ENCODE measurements around the gene ACTRT2.

DNA sequence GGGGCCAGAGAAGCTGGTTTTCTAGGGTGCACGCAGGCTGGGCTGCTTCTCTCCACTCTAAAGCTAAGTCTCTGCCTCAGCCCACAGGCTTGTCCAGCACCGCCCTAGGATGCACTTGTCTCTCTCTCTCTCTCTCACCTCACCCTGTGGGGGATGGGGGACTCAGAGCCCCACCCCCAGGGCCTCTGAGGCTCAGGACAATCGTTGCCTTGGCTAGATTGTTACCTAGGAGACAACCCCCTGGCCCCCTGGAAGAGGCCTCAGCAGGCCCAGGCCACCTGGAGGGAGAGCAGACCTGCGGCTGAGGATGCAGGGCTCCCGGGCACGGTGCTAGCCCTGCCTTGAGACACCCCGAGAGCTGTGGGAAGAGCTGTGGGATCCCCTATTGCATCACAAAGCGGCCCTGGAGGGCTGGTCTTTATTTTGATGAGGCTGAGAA lies at the start of gene ACTRT2:
- no peak for TF ChIP-seq EZH2 (IDR thresholded peaks at IDR 0.05; ENCODE audit: borderline replicate concordance, low read depth, low read length, poor library complexity, severe bottlenecking)
- TF ChIP-seq, protein P1, sequence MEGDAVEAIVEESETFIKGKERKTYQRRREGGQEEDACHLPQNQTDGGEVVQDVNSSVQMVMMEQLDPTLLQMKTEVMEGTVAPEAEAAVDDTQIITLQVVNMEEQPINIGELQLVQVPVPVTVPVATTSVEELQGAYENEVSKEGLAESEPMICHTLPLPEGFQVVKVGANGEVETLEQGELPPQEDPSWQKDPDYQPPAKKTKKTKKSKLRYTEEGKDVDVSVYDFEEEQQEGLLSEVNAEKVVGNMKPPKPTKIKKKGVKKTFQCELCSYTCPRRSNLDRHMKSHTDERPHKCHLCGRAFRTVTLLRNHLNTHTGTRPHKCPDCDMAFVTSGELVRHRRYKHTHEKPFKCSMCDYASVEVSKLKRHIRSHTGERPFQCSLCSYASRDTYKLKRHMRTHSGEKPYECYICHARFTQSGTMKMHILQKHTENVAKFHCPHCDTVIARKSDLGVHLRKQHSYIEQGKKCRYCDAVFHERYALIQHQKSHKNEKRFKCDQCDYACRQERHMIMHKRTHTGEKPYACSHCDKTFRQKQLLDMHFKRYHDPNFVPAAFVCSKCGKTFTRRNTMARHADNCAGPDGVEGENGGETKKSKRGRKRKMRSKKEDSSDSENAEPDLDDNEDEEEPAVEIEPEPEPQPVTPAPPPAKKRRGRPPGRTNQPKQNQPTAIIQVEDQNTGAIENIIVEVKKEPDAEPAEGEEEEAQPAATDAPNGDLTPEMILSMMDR (conservative IDR thresholded peaks at IDR 0.05; ENCODE audit: low read depth, low read length), result no peak
